ENCODE results near the gene MECP2. TPM values are rescaled to one million over a fixed set of nuclear protein-coding genes. Genes with fewer than 3 reads are reported as not detected.

The MECP2 gene
- total RNA-seq, 6 experiments from 2014 or later: 14.1 to 18.4 (median 16.0) TPM

DNA sequence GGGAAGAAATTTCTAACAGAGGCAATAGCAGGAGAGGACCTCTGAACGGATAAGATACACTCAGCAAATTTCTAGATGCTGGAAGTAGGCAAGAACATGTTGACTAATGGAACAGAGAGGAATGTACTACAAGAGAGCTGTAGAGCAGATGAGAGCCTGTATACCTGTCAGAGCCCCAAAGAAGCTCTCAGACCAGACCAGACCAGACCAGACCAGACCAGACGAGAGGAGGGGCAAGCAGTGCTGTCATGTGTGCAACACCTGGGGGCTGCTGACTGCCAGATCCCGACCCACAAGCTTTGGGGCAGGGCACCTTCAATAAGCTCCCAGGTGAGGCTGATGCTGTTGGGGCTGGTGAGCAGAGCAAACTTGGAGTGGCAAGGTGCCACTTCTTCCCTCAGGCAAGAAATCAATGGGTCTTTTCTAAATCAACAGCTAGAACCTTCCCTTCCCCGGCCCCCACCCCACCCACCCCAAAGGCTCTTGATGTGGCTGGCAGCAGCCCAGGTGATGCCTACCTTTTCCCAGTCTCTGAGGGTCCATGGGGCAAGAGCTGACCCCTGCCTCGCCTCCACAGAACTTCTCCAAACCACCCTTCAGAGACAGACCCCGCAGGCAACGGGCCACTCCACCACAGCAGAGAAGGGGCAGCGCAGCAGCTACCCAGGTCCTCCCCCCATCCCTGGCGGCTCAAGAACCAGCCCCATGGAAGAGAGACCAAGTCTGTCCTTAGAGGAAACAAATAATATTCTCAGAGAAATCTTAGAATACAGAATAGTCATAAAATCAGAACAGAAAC lies 32.7 kb downstream of the MECP2 start:
- no peak overlapping the region for H3K27ac ChIP-seq
- no peaks in the 10 kb centered on the region for H3K27me3 ChIP-seq
- ATAC-seq (no peak), DNase-seq (no peak)
- WGBS (ENCODE audit: insufficient coverage, low coverage, low lambda C conversion rate, missing lambda C conversion rate): 46% methylated on average over 3 of the region's 9 CpGs
- H3K4me3 ChIP-seq: no peak overlapping the region
- H3K9me3 ChIP-seq: no peaks in the 10 kb centered on the region
- H3K36me3 ChIP-seq: no peaks in the 10 kb centered on the region
- TF ChIP-seq POLR2A (IDR thresholded peaks at IDR 0.05): no peak
- TF ChIP-seq, protein P1, sequence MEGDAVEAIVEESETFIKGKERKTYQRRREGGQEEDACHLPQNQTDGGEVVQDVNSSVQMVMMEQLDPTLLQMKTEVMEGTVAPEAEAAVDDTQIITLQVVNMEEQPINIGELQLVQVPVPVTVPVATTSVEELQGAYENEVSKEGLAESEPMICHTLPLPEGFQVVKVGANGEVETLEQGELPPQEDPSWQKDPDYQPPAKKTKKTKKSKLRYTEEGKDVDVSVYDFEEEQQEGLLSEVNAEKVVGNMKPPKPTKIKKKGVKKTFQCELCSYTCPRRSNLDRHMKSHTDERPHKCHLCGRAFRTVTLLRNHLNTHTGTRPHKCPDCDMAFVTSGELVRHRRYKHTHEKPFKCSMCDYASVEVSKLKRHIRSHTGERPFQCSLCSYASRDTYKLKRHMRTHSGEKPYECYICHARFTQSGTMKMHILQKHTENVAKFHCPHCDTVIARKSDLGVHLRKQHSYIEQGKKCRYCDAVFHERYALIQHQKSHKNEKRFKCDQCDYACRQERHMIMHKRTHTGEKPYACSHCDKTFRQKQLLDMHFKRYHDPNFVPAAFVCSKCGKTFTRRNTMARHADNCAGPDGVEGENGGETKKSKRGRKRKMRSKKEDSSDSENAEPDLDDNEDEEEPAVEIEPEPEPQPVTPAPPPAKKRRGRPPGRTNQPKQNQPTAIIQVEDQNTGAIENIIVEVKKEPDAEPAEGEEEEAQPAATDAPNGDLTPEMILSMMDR (IDR thresholded peaks at IDR 0.05): no peak
- intact Hi-C loops (cut with DNase I): no loop called here
- H3K4me1 ChIP-seq: no peaks in the 10 kb centered on the region

DNA sequence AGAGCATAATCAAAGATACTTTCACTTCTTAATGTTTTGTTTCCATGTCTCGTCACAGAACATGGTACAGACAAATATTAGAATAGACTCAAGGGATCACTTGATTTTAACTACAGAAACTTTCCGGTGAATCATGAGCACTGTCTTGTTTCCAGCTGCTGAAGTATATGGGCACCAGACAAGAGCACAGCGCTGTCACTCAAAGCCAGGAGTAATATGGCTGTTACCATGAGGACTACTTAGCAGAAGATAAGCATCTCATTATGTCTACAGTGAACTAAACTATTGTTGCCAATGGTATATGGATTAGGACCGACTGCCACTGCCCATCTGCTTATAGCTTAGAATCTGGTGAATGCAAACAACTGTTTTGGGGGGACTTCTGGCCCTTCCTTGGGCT lies 34.3 kb downstream of the MECP2 start:
- Histone ChIP-seq H3K36me3 (no peaks in the 10 kb centered on the region), H3K4me3 (no peak overlapping the region), H3K27me3 (no peaks in the 10 kb centered on the region), H3K4me1 (no peaks in the 10 kb centered on the region), H3K27ac (no peak overlapping the region), H3K9me3 (no peaks in the 10 kb centered on the region)
- intact Hi-C loops (cut with DNase I): no loop called here
- 72% methylated on average over 4 of the region's 4 CpGs for WGBS (ENCODE audit: insufficient coverage, low coverage, low lambda C conversion rate, missing lambda C conversion rate)
- ATAC-seq (no peak), DNase-seq (no peak)
- TF ChIP-seq, protein P1 (IDR thresholded peaks at IDR 0.05): no peak
- TF ChIP-seq POLR2A (IDR thresholded peaks at IDR 0.05): no peak

GRCh38 chrX:154061801-154062200 lies 35.7 kb downstream of the MECP2 start:
- WGBS (ENCODE audit: insufficient coverage, low coverage, low lambda C conversion rate, missing lambda C conversion rate): 64% methylated on average over 5 of the region's 8 CpGs
- peaks cover 0 to 4% (median 0%) of the 10 kb centered on the region in 4 donors for H3K4me1 ChIP-seq

GRCh38 chrX:154059729-154060245 lies 37.7 kb downstream of the MECP2 start:
- DNase-seq (no peak), ATAC-seq (no peak)
- no peak overlapping the region for H3K27ac ChIP-seq
- peaks cover 0 to 8% (median 0%) of the 10 kb centered on the region in 4 donors for H3K4me1 ChIP-seq
- H3K9me3 ChIP-seq: no peaks in the 10 kb centered on the region
- intact Hi-C loops (cut with DNase I): no loop called here
- no peak overlapping the region for H3K4me3 ChIP-seq
- H3K27me3 ChIP-seq: no peaks in the 10 kb centered on the region
- no peak for TF ChIP-seq POLR2A (IDR thresholded peaks at IDR 0.05)
- TF ChIP-seq, protein P1 (IDR thresholded peaks at IDR 0.05): no peak
- H3K36me3 ChIP-seq: no peaks in the 10 kb centered on the region
- WGBS (ENCODE audit: insufficient coverage, low coverage, low lambda C conversion rate, missing lambda C conversion rate): 82% methylated on average over 3 of the region's 5 CpGs

More at GRCh38 chrX:154061801-154062200, 35.7 kb downstream of the MECP2 start:
- no peaks in the 10 kb centered on the region for H3K27me3 ChIP-seq
- H3K4me3 ChIP-seq: no peak overlapping the region
- intact Hi-C loops (cut with DNase I): no loop called here
- TF ChIP-seq, protein P1 (IDR thresholded peaks at IDR 0.05): no peak
- TF ChIP-seq POLR2A (IDR thresholded peaks at IDR 0.05): no peak
- no peak overlapping the region for H3K27ac ChIP-seq
- ATAC-seq (no peak), DNase-seq (no peak)
- no peaks in the 10 kb centered on the region for H3K36me3 ChIP-seq
- no peaks in the 10 kb centered on the region for H3K9me3 ChIP-seq

All from right lobe of liver (tissue), 6 donors.